K562 (cell line): ENCODE measurements around the gene TCF4. TPM values are rescaled to one million over a fixed set of nuclear protein-coding genes. Genes with fewer than 3 reads are reported as not detected.

ENCODE experiments used
- ATAC-seq: fragments of 200-7000 bp; cut with Tn5 transposase; 3 replicates; pipeline ENCODE4 v1.9.1; 2020; ENCODE audit warnings: moderate library complexity
- BruUV-seq: library from RNA; stranded (reverse); fragments of 400-500 nt; replicated peaks from 2 replicates; lab custom pipeline; 2021; lab: Mats Ljungman, UMichigan
- CTCF ChIA-PET: fragments of 300-600 bp; formaldehyde crosslinking; extraction: SDS; loops from one replicate; lab custom pipeline; 2021; ENCODE audit warnings: low intra/inter-chr PET ratio; lab: Yijun Ruan, JAX
- POLR2A ChIA-PET: fragments of 300-600, 350-650 bp; sonication (Branson Sonifier 250); formaldehyde crosslinking; extraction: SDS; loops from one replicate; lab custom pipeline; 2021; ENCODE audit warnings: antibody characterized with exemption, inconsistent platforms; lab: Yijun Ruan, JAX
- DNase-seq, 4 experiments: peaks; one replicate each; pipeline versions ENCODE4 v3.0.0 to v3.0.0-alpha.2; 2011 to 2018; ENCODE audit warnings: low spot score in 3 of 4, mixed read lengths in 3 of 4; ENCODE audit errors: extremely low read depth in 1 of 4
- FAIRE-seq: peaks from 2 replicates; lab custom pipeline; 2011; peaks lifted over from hg19 to GRCh38; lab: Jason Lieb, UNC
- H2AFZ ChIP-seq: 2 replicates; pipeline ENCODE4 v1.6.0; 2011; ENCODE audit warnings: low read depth, low read length, control low read depth, inconsistent platforms
- H3K27ac ChIP-seq: fragments of 200-600 bp; 3 replicates; pipeline ENCODE4 v1.8.0; 2011; ENCODE audit warnings: low read depth, mild to moderate bottlenecking, control low read depth, inconsistent platforms, low read length, moderate library complexity, mixed read lengths; ENCODE audit errors: extremely low read depth
- H3K27me3 ChIP-seq, 2 experiments: fragments of 300-600 bp in 1 of 2; 2 replicates in 1 of 2; 3 replicates in 1 of 2; pipeline versions ENCODE4 v1.6.0 to v1.8.0; 2011; ENCODE audit warnings: inconsistent platforms in 2 of 2, low read length in 2 of 2, mild to moderate bottlenecking in 1 of 2, mixed read lengths in 1 of 2, moderate library complexity in 1 of 2; ENCODE audit not compliant: control insufficient read depth in 2 of 2, insufficient read depth in 2 of 2
- H3K36me3 ChIP-seq: fragments of 300-600 bp; 3 replicates; pipeline ENCODE4 v1.8.0; 2011; ENCODE audit warnings: mild to moderate bottlenecking, low read length, inconsistent platforms; ENCODE audit not compliant: control insufficient read depth, insufficient read depth
- H3K4me1 ChIP-seq, 2 experiments: fragments of 200-600 bp in 1 of 2; replicated peaks in 1 of 2; 2 replicates in 1 of 2; 3 replicates in 1 of 2; pipeline versions ENCODE4 v1.5.1 to v1.8.0; 2011; ENCODE audit warnings: inconsistent platforms in 2 of 2, low read length in 2 of 2, mild to moderate bottlenecking in 1 of 2, mixed read lengths in 1 of 2, moderate library complexity in 1 of 2; ENCODE audit not compliant: control insufficient read depth in 2 of 2, insufficient read depth in 2 of 2
- H3K4me2 ChIP-seq: 2 replicates; pipeline ENCODE4 v1.6.1; 2011; ENCODE audit warnings: low read length, control low read depth, inconsistent platforms, mixed read lengths; ENCODE audit not compliant: insufficient read depth
- H3K4me3 ChIP-seq: fragments of 200-600 bp; sonication (generic), shearing (Covaris generic); 2 replicates; pipeline ENCODE4 v1.5.1; 2016; ENCODE audit warnings: control low read depth, inconsistent platforms
- H3K79me2 ChIP-seq: fragments of 200-600 bp; 3 replicates; pipeline ENCODE4 v1.8.0; 2011; ENCODE audit warnings: low read length, inconsistent platforms; ENCODE audit not compliant: control insufficient read depth, insufficient read depth
- H3K9ac ChIP-seq, 2 experiments: 2 replicates each; pipeline versions ENCODE4 v1.6.0 to v1.6.1; 2011; ENCODE audit warnings: low read depth in 2 of 2, low read length in 2 of 2, control low read depth in 1 of 2, inconsistent platforms in 1 of 2, mild to moderate bottlenecking in 1 of 2, mixed read lengths in 1 of 2; ENCODE audit not compliant: insufficient read depth in 1 of 2
- H3K9me1 ChIP-seq: one replicate; pipeline ENCODE4 v1.6.0; 2011; ENCODE audit warnings: inconsistent platforms, mild to moderate bottlenecking, low read length, moderate library complexity; ENCODE audit not compliant: control insufficient read depth, insufficient read depth
- H3K9me3 ChIP-seq: replicated peaks from 2 replicates; pipeline ENCODE4 v1.5.1; 2011; ENCODE audit warnings: low read depth, low read length, inconsistent platforms; ENCODE audit not compliant: control insufficient read depth, insufficient read depth
- H4K20me1 ChIP-seq: replicated peaks from 2 replicates; pipeline ENCODE4 v1.6.1; 2011; ENCODE audit warnings: low read length, inconsistent platforms, mixed read lengths; ENCODE audit not compliant: control insufficient read depth, insufficient read depth
- CCAR2 ChIP-seq: fragments of 200-400 bp; formaldehyde crosslinking; IDR thresholded peaks from 2 replicates; pipeline ENCODE4 v1.6.1; 2017; ENCODE audit warnings: mild to moderate bottlenecking, low read depth, low read length
- DNMT1 ChIP-seq: fragments of 450-650 bp; IDR thresholded peaks from 2 replicates; pipeline ENCODE4 v1.6.1; 2016; ENCODE audit warnings: antibody characterized with exemption, mild to moderate bottlenecking
- E2F4 ChIP-seq: sonication (generic); formaldehyde crosslinking; IDR thresholded peaks from 2 replicates; pipeline ENCODE4 v1.8.0; 2022; ENCODE audit warnings: mild to moderate bottlenecking, low read depth, missing genetic modification reagents
- HIVEP1 ChIP-seq: fragments of 250-450 bp; sonication (Bioruptor Pico); IDR thresholded peaks from 2 replicates; pipeline ENCODE4 v1.4.0; 2020; ENCODE audit warnings: mild to moderate bottlenecking
- IRF9 ChIP-seq: fragments of 450-650 bp; IDR thresholded peaks from 2 replicates; pipeline ENCODE4 v1.6.1; 2016; ENCODE audit warnings: missing biosample characterization, missing genetic modification characterization
- KDM2B ChIP-seq: fragments of 250-450 bp; sonication (Bioruptor Pico); IDR thresholded peaks from 2 replicates; pipeline ENCODE4 v1.8.0; 2021; ENCODE audit warnings: mild to moderate bottlenecking, moderate library complexity
- NR2C2 ChIP-seq, 2 experiments: fragments of 200-800 bp in 1 of 2; sonication (Bioruptor generic) in 1 of 2; sonication (generic) in 1 of 2; formaldehyde crosslinking in 1 of 2; IDR thresholded peaks; 2 replicates each; pipeline versions ENCODE4 v1.6.1 to v1.8.0; 2016 to 2022; ENCODE audit warnings: mild to moderate bottlenecking in 1 of 2, missing compliant biosample characterization in 1 of 2, missing genetic modification characterization in 1 of 2, missing genetic modification reagents in 1 of 2
- PHF20 ChIP-seq: fragments of 450-650 bp; IDR thresholded peaks from 2 replicates; pipeline ENCODE4 v1.6.1; 2018; ENCODE audit not compliant: partially characterized antibody
- RB1 ChIP-seq: fragments of 450-650 bp; IDR thresholded peaks from 2 replicates; pipeline ENCODE4 v1.6.1; 2017; ENCODE audit warnings: low read depth, mild to moderate bottlenecking
- SMAD2 ChIP-seq: fragments of 150-350 bp; IDR thresholded peaks from 2 replicates; pipeline ENCODE4 v1.6.1; 2014; ENCODE audit warnings: low read depth, mild to moderate bottlenecking, low read length
- SMC3 ChIP-seq: conservative IDR thresholded peaks from 2 replicates; pipeline ENCODE4 v1.6.1; 2011; ENCODE audit warnings: low read depth, low read length, improper control_type of control experiment; ENCODE audit not compliant: insufficient read depth
- ZBTB40 ChIP-seq, 2 experiments: fragments of 450-650 bp in 1 of 2; sonication (generic) in 1 of 2; formaldehyde crosslinking in 1 of 2; IDR thresholded peaks; 2 replicates each; pipeline versions ENCODE4 v1.7.1 to v1.9.0; 2016 to 2022; ENCODE audit warnings: inconsistent platforms in 1 of 2, mild to moderate bottlenecking in 1 of 2, missing genetic modification reagents in 1 of 2
- whole genome bisulfite sequencing: fragments of 100-300 bp; shearing (Covaris generic); methylation state at CpG from one replicate; pipeline ENCODE4 v1.1.6; 2016; ENCODE audit warnings: low coverage, mixed read lengths; ENCODE audit not compliant: insufficient coverage; ENCODE audit errors: missing lambda C conversion rate; 5-methylcytosine and 5-hydroxymethylcytosine counted together
- in situ Hi-C: fragments of 300-500 bp; cut with MboI; formaldehyde crosslinking; loops from 4 replicates; pipeline ENCODE4 v1.15.0; 2018; ENCODE audit warnings: inconsistent platforms, mixed read lengths
- intact Hi-C: fragments of 100-400 bp; cut with micrococcal nuclease; formaldehyde crosslinking; loops from 2 replicates; pipeline ENCODE4 v1.14.2; 2022
- polyA plus RNA-seq, 8 experiments: library from polyadenylated mRNA; depleted of rRNA in 4 of 8; stranded (reverse) in 5 of 8; unstranded in 3 of 8; fragments of >200 nt; fragmentation: Nextera tagmentation in 2 of 8; fragmentation: Illumina TruSeq in 1 of 8; extraction: Ambion mirVana in 2 of 8; extraction: Trizol in 1 of 8; gene quantifications; 2 replicates each; pipeline versions ENCODE4 v1.2.1 to v1.2.3, GENCODE V29; 2011 to 2014; ENCODE audit warnings: inconsistent platforms in 1 of 8, missing spikeins in 1 of 8
- total RNA-seq, 7 experiments: library from RNA; depleted of rRNA in 6 of 7; stranded (reverse); fragments of >200 nt in 6 of 7; fragmentation: Illumina TruSeq in 2 of 7; extraction: Trizol in 2 of 7; gene quantifications; 2 replicates each; pipeline versions ENCODE4 v1.2.1 to v1.2.3, GENCODE V29; 2011 to 2021; ENCODE audit warnings: low replicate concordance in 1 of 7

The TCF4 gene
- total and polyA plus RNA-seq, 9 of the 15 experiments (the other 6 are each of a cell fraction or from before 2014, with no cell fraction given), result 4.8 to 24.7 (median 15.2) TPM

- Histone ChIP-seq H3K27ac (no peak overlapping the region), H4K20me1 (no peaks in the 10 kb centered on the region), H3K36me3 (no peaks in the 10 kb centered on the region), H2AFZ (no peak overlapping the region), H3K9me3 (no peaks in the 10 kb centered on the region), H3K4me3 (no peak overlapping the region), H3K79me2 (no peaks in the 10 kb centered on the region), H3K9ac (no peak overlapping the region), H3K4me1 (no peaks in the 10 kb centered on the region), H3K4me2 (no peak overlapping the region), H3K27me3 (peaks cover 0 to 8% of the 10 kb centered on the region in 2 experiments; a peak in 3 of 5 replicates), H3K9me1 (no peaks in the 10 kb centered on the region)
- no TSS peak for BruUV-seq
- in situ Hi-C loops, result no loop called here
- DNase-seq (no peak), ATAC-seq (no peak), FAIRE-seq (no peak)
- POLR2A ChIA-PET, result interaction anchor here (1.2 kb wide), 1 partner anchor 8 kb away, joined by 3 read pairs; no protein-coding TSS in a partner anchor
- intact Hi-C loops, result no loop called here
- CTCF ChIA-PET, result no interaction called here
- 0% methylated on average over 2 of the region's 2 CpGs for WGBS
- no peak for TF ChIP-seq SMC3
- no peak for TF ChIP-seq NR2C2 (CRISPR knock-in tag; IDR thresholded peaks at IDR 0.05)
- no peak for TF ChIP-seq NR2C2 (tag; IDR thresholded peaks at IDR 0.05)
- no peak for TF ChIP-seq CCAR2
- no peak for TF ChIP-seq PHF20
- no peak for TF ChIP-seq KDM2B (CRISPR knock-in tag)
- TF ChIP-seq HIVEP1 (CRISPR knock-in tag), result no peak
- TF ChIP-seq DNMT1, result no peak
- TF ChIP-seq SMAD2, result no peak
- TF ChIP-seq E2F4 (CRISPR knock-in tag), result no peak
- no peak for TF ChIP-seq IRF9 (tag)
- TF ChIP-seq ZBTB40 (IDR thresholded peaks at IDR 0.05), result no peak
- no peak for TF ChIP-seq ZBTB40 (CRISPR knock-in tag; IDR thresholded peaks at IDR 0.05)
- no peak for TF ChIP-seq RB1
Observed at GRCh38 chr18:55214534-55214933, 373.5 kb downstream of the TCF4 start.
